GM12878 (cell line): ENCODE data around the gene NT5C3A. TPM values are rescaled to one million over a fixed set of nuclear protein-coding genes. Genes with fewer than 3 reads are reported as not detected.

ENCODE experiments used
- BRCA1 ChIP-seq: IDR thresholded peaks from 2 replicates; pipeline ENCODE4 v1.6.1; 2011; ENCODE audit warnings: low read depth, low read length, improper control_type of control experiment
- MXI1 ChIP-seq: fragments of 150-350 bp; IDR thresholded peaks from 2 replicates; pipeline ENCODE4 v1.6.1; 2011; ENCODE audit warnings: low read depth, mild to moderate bottlenecking, inconsistent platforms, low read length, improper control_type of control experiment
- NFIC ChIP-seq: IDR thresholded peaks from 2 replicates; pipeline ENCODE4 v1.6.1; 2012; ENCODE audit warnings: low read depth, mild to moderate bottlenecking, inconsistent platforms, low read length, moderate library complexity
- RBBP5 ChIP-seq: fragments of 200-600 bp; sonication (generic); conservative IDR thresholded peaks from 2 replicates; pipeline ENCODE4 v1.6.1; 2016
- RCOR1 ChIP-seq: conservative IDR thresholded peaks from 2 replicates; pipeline ENCODE4 v1.6.1; 2012; ENCODE audit warnings: low read depth, low read length, improper control_type of control experiment
- SMARCA5 ChIP-seq: fragments of 450-650 bp; IDR thresholded peaks from 2 replicates; pipeline ENCODE4 v1.6.1; 2017; ENCODE audit warnings: mild to moderate bottlenecking
- TCF3 ChIP-seq: IDR thresholded peaks from 2 replicates; pipeline ENCODE4 v1.6.1; 2012; ENCODE audit warnings: low read depth, mild to moderate bottlenecking, low read length, borderline replicate concordance; ENCODE audit not compliant: insufficient read depth
- ZNF622 ChIP-seq: fragments of 450-650 bp; IDR thresholded peaks from 2 replicates; pipeline ENCODE4 v1.6.1; 2017; ENCODE audit warnings: mild to moderate bottlenecking, inconsistent platforms
- polyA plus RNA-seq, 11 experiments: library from polyadenylated mRNA; depleted of rRNA in 4 of 11; unstranded in 6 of 11; stranded (reverse) in 5 of 11; fragments of >200 nt; fragmentation: Nextera tagmentation in 4 of 11; fragmentation: Illumina TruSeq in 1 of 11; extraction: Ambion mirVana in 4 of 11; extraction: Trizol in 1 of 11; gene quantifications; 1 replicate in 1 of 11; 2 replicates in 10 of 11; pipeline versions ENCODE4 v1.2.1 to v1.2.3, GENCODE V29; 2011 to 2016; ENCODE audit warnings: inconsistent platforms in 2 of 11, missing spikeins in 2 of 11, low read depth in 1 of 11
- total RNA-seq, 4 experiments: library from RNA; depleted of rRNA in 3 of 4; stranded (reverse); fragments of >200 nt in 3 of 4; fragmentation: Illumina TruSeq in 1 of 4; extraction: Trizol in 1 of 4; gene quantifications; 2 replicates each; pipeline versions ENCODE4 v1.2.1 to v1.2.3, GENCODE V29; 2013 to 2021
- TF ChIP-seq, protein P1 (sequence below): IDR thresholded peaks from 2 replicates; pipeline ENCODE4 v1.6.1; 2011; ENCODE audit warnings: low read depth, mild to moderate bottlenecking, low read length, moderate library complexity, borderline replicate concordance; ENCODE audit errors: extremely low read depth
- TF ChIP-seq, protein P2 (sequence below): fragments of 450-650 bp; IDR thresholded peaks from 2 replicates; pipeline ENCODE4 v1.6.1; 2017; ENCODE audit warnings: mild to moderate bottlenecking
- TF ChIP-seq, protein P3 (sequence below): fragments of 450-650 bp; IDR thresholded peaks from 2 replicates; pipeline ENCODE4 v1.6.1; 2017; ENCODE audit warnings: antibody characterized with exemption, mild to moderate bottlenecking, moderate library complexity

The NT5C3A gene
- total and polyA plus RNA-seq, 10 of the 15 experiments (the other 5 are each of a cell fraction or from before 2014, with no cell fraction given), result 53.0 to 111 (median 71.4) TPM

DNA sequence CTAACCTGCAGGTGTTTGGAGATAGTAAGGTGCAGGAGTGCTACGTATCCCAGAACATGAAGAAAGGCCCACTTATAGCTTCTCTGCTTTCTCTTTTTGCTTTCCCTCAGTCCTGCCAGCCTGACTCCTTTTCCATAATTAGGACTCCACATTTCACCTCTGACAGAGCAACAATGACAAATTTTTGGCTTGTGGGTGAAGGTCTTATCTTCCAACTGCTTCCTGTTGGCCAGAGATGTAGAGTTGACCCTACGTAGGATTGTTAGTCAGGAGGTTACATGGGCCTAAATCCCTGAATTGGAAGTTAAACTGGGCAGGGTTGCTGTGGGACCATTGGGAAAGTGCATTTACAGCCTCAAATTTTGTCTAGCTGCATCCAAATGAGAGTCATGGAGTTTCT is 25.3 kb upstream of the NT5C3A start (continued):
- TF ChIP-seq NFIC, result no peak
- TF ChIP-seq SMARCA5, result no peak
- TF ChIP-seq, protein P1, sequence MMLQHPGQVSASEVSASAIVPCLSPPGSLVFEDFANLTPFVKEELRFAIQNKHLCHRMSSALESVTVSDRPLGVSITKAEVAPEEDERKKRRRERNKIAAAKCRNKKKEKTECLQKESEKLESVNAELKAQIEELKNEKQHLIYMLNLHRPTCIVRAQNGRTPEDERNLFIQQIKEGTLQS, result no peak
- no peak for TF ChIP-seq MXI1
- no peak for TF ChIP-seq BRCA1
- TF ChIP-seq, protein P2, sequence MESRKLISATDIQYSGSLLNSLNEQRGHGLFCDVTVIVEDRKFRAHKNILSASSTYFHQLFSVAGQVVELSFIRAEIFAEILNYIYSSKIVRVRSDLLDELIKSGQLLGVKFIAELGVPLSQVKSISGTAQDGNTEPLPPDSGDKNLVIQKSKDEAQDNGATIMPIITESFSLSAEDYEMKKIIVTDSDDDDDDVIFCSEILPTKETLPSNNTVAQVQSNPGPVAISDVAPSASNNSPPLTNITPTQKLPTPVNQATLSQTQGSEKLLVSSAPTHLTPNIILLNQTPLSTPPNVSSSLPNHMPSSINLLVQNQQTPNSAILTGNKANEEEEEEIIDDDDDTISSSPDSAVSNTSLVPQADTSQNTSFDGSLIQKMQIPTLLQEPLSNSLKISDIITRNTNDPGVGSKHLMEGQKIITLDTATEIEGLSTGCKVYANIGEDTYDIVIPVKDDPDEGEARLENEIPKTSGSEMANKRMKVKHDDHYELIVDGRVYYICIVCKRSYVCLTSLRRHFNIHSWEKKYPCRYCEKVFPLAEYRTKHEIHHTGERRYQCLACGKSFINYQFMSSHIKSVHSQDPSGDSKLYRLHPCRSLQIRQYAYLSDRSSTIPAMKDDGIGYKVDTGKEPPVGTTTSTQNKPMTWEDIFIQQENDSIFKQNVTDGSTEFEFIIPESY, result no peak
- no peak for TF ChIP-seq TCF3
- TF ChIP-seq, protein P3, sequence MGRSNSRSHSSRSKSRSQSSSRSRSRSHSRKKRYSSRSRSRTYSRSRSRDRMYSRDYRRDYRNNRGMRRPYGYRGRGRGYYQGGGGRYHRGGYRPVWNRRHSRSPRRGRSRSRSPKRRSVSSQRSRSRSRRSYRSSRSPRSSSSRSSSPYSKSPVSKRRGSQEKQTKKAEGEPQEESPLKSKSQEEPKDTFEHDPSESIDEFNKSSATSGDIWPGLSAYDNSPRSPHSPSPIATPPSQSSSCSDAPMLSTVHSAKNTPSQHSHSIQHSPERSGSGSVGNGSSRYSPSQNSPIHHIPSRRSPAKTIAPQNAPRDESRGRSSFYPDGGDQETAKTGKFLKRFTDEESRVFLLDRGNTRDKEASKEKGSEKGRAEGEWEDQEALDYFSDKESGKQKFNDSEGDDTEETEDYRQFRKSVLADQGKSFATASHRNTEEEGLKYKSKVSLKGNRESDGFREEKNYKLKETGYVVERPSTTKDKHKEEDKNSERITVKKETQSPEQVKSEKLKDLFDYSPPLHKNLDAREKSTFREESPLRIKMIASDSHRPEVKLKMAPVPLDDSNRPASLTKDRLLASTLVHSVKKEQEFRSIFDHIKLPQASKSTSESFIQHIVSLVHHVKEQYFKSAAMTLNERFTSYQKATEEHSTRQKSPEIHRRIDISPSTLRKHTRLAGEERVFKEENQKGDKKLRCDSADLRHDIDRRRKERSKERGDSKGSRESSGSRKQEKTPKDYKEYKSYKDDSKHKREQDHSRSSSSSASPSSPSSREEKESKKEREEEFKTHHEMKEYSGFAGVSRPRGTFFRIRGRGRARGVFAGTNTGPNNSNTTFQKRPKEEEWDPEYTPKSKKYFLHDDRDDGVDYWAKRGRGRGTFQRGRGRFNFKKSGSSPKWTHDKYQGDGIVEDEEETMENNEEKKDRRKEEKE, result no peak
- no peak for TF ChIP-seq RCOR1
- no peak for TF ChIP-seq RBBP5
- TF ChIP-seq ZNF622, result no peak
